ENCODE measurements around the gene CRADD. TPM values are rescaled to one million over a fixed set of nuclear protein-coding genes. Genes with fewer than 3 reads are reported as not detected.

Gene CRADD
- total RNA-seq, 1 donor from 2014 or later = 39.5 TPM

Small RNA genes within 50 kb of the gene (small RNA-seq; reads per million reads assigned to genes)
- gene RN7SL630P (ENCODE audit: low replicate concordance) = not detected

Other genes starting within 250 kb of the CRADD start
- gene UBE2N, start 235.4 kb upstream of the CRADD start, total RNA-seq = 31.2 TPM
- 58.8 TPM for gene MRPL42, start 209.9 kb upstream of the CRADD start, total RNA-seq
- gene SOCS2, start 104.7 kb upstream of the CRADD start, total RNA-seq = 30.1 TPM

Measured in tongue (tissue), 2 donors.